ENCODE results near the gene CDH12. TPM values are rescaled to one million over a fixed set of nuclear protein-coding genes. Genes with fewer than 3 reads are reported as not detected.
"Not testable (repeated sequence)": the region's sequence is repeated elsewhere in the genome, so short reads cannot be mapped to it uniquely, and the experiment has no call there.

The CDH12 gene
- total RNA-seq, 1 experiment from 2014 or later: 0.22 TPM

DNA sequence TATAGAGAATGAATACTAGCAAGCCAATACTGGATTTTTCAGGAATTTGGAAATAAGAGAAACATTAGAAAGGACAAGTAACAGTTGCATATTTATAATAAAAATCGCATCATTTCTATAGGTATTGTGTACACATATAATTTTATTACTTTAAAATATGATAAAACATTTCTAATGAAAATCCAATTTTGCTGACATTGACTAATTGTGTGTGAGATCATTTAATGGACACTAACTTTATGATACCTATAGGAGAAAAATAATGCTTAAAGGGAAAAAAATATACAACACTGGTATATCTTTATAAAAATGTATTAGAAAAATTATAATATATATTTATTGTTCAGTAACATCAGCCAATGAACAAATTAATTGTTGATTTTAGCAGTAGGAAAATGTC lies 557.3 kb downstream of the CDH12 start:
- DNase-seq (ENCODE audit: low read depth): no peak

DNA sequence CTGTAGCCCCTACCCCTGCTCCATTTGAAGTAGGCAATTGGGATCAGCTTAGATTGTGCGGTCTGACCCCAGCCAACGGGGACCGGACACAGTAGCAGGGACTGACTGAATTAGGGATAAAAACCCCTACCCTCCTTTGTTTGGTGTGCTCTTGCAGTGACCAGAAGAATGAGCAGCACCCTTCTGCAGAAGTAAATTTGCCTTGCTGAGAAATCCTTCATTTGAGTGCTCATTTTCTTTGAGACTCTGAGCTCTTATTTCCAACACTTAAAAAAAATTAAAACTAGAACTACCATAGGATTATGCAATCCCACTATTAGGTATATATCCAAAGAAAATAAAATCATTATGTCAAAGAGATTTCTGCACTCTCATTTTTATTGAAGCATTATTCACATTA lies 560.0 kb downstream of the CDH12 start:
- DNase-seq (ENCODE audit: low read depth): no peak

DNA sequence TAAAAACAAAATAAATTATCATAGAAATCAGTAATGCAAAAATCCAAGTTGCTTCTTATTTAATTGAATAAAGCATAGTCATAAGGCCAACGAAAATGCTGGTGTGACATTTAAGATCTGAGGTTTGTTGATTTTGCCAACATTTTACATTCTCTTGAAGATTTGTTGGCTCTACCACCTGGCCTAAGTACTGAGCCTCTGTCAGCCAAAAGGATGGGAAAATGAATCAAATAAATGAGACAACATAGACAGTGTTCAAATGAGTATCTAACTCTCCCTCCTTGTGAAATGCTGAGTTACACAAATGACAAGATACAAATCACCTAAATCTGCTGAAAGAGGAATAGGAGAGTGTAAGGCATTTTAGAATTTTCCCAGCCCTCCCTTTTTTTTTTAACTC lies 575.0 kb downstream of the CDH12 start:
- no peak for DNase-seq (ENCODE audit: low read depth)

DNA sequence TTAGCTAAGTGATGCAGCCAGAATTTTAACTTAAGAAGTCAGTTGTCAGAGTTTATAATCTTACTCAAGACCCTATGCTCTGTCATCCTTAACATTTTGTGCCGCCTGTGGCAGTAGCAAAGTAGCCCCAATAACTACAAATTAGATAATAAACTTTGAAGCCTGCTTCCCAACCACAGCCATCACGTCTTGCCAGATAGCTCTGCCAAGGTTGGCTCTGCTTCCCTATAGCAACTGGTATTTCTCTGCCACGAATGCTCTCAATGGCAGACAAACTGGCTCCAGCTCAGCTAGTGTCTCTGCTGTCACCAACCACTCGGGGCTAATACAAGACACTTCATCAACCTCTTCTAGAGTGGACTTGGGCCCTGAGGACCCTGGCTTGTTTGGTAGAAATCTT lies 576.1 kb downstream of the CDH12 start:
- DNase-seq (ENCODE audit: low read depth): no peak

DNA sequence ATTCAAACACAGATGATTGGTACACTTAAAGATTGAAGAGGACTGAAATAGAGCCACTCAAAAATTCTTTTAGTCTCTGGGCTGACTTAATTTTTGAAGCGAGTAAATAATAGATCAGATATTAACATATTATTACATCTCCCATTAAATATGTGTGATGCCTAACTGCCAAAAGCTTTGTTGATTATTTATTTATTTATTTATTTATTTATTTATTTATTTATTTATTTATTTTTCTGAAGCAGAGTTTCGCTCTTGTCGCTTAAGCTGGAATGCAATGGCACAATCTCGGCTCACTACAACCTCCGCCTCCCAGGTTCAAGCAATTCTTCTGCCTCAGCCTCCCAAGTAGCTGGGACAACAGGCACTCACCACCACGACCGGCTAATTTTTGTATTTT lies 587.3 kb downstream of the CDH12 start:
- not testable (repeated sequence) for DNase-seq (ENCODE audit: low read depth)

DNA sequence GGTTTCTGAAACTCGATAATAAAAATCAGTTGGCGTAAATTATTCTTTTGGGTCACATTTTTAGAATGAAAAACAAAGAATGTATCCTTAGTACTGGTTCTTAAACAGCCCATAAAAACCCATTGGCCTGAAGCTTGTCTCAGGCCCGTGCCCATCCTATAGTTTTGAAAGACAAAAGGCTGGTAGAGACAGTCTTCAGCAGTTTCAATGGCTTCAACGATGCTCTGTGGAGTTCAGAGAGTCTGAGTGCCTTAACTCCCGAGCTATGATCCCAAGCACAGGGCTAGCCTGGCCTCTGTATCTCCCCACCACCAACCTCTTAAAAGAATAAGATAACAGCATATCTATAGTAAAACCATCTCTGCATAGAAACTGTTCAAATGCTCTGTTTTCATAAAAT lies 595.0 kb downstream of the CDH12 start:
- no peak for DNase-seq (ENCODE audit: low read depth)

DNA sequence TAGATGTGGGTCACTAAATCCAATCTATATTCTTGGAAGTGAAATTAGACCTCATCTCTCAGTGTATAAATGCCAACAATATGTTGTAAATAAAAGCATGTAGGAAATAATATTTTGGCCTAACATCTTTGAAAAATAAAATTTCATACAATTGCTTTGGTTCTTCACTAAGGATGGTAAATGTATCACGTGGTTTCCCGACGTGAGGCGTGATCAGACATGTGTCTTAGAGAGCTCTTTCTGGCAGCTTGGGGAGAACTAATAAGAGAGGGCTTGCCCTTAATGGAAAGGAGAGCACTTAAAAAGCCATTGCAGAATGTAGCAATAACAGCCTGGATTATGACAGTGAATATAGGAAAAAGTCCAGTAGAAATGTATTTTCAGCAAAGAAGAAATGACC lies 602.6 kb downstream of the CDH12 start:
- no peak for DNase-seq (ENCODE audit: low read depth)

DNA sequence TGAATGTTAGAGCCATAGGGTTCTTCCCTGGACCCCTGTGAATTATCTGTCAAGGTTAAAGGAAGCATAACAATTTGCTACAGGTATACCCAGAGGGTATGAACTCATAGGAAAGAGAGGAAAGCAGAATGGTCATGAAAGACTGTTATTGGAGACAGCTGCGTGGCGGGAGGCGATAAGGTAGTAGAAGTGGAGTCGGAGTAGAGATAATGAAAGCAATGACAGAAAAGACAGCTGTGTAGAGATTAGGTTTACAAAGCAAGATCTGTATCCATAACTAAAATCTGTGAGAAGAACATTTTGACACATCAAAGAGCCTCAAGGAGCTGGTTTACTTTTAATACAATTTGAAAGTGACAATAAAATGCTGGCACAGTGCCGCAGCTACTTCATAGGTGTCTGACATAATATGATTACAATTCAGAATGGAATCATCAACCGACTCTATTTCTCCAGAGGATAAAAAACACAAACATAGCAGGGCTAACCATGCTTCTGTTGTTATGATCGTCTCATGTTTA lies 603.9 kb downstream of the CDH12 start:
- DNase-seq (ENCODE audit: low read depth): no peak

DNA sequence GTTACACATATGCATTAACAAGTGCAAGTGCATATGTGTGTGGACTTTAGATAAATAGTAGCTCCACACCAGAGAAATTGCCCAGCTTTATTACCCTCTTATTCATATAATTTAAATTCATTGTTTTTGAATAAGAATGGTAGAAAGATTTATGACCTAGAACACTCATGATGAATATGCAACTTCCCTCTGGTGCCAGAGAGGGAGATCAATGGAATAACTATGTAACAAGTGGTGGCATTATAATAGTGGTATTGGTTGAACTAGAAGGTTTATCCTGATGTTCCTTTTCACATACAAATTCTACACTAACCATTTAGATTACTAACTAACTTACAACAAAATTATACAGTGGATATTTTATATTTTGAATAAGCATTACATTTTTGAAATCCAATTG lies 607.4 kb downstream of the CDH12 start:
- no peak for DNase-seq (ENCODE audit: low read depth)

DNA sequence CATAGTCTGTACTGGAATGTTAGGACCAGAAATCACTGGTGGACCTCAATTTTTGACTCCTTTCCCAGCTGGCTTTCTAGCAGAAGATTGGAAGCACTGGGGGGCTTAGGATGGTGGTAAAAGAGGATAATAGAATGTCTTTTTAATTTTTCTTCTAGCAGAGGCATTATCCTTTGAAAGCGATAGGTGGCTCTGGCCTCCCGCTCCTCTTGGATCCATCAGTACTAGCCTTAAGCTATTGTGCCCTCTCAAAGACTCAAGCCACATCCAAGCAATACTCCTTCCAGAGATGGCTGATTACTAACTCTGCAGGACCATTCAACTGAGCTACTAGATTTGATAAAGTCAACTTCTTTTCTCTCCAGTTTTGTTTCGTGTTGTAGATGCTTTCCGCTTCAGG lies 610.6 kb downstream of the CDH12 start:
- no peak for DNase-seq (ENCODE audit: low read depth)

DNA sequence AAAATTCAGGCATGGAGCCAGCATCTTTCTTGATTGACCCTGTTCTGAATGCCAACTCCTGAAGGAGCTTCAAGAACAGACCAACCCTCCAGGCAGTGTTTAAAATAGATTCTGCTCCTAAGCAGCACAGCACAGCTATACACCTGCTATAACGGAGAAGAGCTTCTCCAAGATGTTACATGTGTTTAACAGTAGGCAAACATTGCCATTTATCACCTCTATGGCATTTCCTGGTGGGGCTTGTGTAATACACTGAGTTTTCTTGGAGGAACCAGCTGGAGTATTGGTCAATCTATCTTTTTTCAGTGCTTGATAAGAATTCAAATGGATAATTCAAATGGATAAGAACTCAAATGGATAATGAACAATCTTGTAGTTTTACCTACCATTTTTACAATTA lies 615.1 kb downstream of the CDH12 start:
- DNase-seq (ENCODE audit: low read depth): no peak

DNA sequence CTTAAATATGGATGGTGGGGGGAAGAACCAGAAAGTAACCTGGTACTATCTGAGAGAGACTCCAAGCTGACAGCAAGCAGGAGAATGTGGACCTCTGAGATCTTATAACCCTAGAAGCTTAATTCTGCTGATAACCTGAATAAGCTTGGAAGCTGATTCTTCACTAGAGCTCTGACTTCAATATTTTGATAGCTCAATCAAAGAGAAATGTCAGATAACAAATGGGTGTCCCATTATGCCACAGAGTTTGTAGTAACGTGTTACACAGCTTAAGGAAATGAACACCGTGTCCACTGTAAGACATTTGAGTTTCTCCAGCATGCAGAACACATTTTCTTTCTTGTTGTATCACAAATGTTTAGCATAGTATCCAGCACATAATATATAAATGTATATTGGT lies 626.7 kb downstream of the CDH12 start:
- no peak for DNase-seq (ENCODE audit: low read depth)

DNA sequence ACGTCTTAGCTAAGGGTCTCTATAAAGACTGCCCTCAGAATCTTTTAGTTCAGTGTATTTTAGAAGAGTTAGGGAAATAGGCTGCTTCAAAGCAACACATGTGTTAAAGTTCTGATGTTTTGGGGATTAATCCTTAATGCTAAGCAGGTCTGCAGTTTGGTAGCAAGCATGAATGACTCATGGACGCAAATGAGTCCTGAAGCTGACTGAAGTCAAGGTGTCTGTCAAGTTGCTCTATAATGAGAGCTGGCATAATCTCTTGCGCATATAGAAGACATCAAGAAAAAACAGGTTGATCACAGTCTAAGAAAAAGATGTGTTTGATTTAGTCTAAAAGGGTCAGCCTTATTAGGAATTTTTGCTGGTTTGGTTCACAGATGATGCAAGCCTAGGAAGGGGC lies 630.1 kb downstream of the CDH12 start:
- no peak for DNase-seq (ENCODE audit: low read depth)

DNA sequence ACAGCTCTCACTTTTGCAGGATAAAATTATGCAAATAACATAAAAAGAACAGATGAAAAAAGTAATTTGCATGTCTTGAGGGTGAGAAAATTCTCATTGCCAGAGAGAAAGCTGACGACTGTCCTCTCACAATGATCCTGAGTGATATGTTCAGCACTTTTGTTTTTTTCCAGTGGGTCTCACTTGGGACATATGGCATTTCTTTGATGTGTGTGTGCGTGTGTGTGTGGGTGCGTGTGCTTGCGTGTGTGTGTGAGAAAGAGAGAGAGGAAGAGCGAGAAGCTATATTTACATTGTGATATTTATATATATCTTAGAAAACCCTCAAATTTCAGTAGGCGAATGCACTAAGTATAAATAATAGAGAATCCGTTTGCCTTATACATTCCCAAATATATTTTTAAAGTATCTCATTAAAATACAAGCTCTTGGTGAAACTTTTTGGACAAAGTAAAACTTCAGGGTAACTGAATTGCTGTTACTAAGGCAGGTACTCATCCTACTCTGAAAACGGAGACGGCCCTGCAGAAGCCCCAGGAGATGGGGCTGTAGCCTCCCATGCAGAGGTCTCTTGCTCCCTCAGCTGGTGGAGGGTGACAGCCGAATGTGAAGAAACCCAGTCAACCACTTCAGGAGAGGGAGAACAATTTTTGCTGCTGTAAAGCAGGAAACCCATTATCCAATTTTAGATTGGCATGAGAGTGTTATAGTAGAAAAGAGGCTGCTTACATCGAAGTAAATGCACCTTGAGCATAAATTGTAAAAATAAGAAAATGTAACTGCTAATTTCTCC lies 639.2 kb downstream of the CDH12 start:
- not testable (repeated sequence) for DNase-seq (ENCODE audit: low read depth)

DNA sequence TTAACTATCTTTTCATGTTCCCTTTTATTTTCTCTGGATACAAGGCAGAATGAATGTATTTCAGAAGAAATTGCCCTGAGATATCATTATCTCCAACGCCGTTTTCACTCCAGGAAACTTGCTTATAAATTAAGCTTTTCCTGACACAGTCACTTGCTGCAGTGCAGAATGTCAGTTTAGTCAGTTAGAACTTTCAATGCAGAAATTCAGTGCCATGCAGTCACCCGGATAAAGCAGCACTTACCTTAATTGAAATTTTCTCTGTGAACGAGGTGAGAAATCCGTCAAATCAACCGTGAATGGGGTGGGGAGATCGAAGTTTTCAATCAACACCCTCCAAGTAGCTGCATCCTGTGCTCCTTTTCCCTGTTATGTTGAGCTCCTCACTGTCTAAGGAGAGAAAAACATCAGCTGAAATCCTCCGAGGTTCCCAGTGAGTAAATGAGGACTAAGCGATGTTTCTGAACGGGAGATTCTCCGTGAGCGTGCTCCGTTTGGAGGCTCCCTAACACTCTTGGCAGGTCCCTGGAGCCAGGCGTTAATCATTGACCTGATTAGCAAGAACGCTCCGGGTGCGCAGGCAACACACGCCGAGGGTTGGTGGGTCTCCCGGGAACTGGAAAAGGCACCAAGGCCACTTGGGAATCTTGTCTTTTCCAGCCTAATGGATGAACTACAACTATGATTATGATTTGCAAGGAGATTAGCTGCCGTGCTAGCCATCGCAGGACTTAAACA lies 640.7 kb downstream of the CDH12 start:
- DNase-seq (ENCODE audit: low read depth): not testable (repeated sequence)

DNA sequence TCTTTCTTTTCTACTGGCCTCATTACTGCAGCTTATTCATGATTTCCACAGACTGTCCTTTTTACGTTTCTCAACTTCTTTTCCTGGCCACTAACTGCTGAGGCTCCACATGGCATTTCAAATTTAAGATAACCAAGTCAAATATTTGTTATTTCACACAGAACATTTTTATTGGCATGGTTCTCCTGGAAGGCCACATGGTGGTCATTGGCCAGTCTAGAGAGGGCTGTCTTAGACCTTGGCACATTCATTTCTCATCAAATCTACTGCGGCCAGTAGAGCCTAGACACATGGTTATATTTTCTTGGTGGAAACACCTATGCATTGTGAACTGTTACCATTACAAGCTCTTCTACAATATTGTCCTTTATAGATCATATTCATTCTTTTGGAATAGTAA lies 644.7 kb downstream of the CDH12 start:
- not testable (repeated sequence) for DNase-seq (ENCODE audit: low read depth)

DNA sequence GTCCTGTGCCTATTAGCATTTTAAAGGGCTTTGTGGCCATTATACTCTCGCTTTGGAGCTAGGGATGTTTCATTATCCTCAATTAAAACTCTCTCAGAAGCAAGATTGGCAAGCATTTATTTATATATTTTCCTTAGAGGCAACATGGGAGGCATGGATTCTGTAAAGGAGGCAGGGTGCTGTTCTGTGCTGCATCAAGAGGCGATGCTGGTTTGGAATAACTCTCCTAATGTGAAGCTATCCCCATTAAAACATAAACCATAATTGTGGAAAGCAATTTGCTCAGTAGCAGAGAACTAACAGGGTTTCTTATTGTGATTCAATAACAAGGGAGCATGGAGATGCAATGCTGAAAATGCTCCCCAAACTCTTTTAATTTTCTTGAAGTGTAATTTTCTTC lies 664.5 kb downstream of the CDH12 start:
- DNase-seq (ENCODE audit: low read depth): not testable (repeated sequence)

DNA sequence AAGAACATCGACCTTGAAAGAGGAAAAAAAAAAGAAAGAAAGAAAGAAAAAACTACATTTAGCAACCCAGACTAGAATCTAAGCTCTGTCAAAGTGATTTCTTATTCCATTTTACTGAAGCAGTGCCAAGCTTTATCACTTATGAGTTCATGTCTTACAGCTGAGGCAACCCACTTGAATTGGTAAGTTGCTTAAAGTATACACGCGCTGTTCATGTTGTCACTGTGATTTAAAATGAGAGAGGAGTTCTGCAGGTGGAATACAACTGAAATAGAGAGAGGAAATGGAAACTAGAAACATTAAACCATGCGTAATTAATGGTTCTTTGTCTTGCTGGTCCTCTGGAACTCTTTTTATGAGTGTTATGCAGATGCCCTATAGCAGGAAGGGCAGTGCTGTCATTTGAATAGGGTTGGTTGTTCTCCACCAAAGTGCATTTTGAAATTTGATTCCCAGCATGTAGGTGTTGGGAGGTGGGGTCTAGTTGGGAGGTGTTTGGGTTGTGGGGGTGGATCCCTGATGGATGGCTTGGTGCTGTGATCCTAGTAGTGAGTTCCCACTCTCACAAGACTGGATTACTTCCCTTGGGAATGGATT lies 665.4 kb downstream of the CDH12 start:
- DNase-seq (ENCODE audit: low read depth): not testable (repeated sequence)

DNA sequence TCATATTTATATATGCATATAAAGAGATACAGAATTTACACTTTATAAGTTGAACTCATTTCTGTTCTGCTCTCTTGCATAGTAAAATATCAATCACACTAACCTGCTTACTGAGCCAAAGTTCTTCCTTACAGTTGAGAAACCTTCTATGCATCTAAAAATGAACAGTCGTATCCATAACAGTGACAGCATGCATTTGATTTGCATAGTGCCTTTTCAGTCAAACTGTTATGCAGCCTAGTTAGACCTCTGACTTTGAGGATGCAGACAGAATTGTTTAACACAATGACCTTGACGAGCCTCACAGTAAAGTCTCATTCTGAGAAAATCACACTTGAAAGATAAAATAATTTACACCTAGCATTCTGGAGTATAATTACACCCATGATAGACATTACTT lies 683.9 kb downstream of the CDH12 start:
- not testable (repeated sequence) for DNase-seq (ENCODE audit: low read depth)

DNA sequence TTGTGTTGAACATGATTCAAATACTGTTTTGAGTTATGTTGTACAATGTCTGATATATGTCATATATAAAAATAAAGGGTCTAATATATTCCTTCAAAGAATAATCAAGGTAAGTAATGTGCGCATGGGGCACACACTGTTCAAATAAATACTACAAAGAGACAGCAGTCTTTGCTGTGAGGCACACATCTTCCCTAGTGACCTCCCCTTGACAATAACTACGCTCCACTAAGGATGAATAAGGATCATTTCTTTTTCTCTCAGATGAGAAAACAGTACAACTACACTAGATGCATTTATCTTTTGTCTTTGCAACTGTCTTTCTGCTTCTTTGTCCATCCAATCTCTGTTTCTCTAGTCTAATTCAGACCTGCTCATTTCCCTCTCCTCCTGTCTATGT lies 684.4 kb downstream of the CDH12 start:
- not testable (repeated sequence) for DNase-seq (ENCODE audit: low read depth)

DNA sequence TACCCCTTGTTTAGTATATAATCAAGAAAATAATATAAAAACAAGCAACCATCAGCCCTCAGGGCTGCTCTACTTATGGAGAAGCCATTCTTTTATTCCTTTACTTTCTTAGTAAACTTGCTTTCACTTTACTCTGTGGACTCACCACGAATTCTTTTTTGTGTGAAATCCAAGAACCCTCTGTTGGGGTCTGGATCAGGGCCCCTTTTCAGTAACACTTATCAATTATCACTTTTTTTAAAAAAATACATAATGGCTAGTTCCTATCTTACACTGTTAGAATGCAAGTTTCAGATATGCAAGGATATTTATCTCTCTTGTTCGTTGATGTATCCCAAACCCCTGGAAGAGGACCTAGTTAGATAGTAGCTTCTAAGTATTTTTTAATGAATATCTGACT lies 687.2 kb downstream of the CDH12 start:
- DNase-seq (ENCODE audit: low read depth): not testable (repeated sequence)

DNA sequence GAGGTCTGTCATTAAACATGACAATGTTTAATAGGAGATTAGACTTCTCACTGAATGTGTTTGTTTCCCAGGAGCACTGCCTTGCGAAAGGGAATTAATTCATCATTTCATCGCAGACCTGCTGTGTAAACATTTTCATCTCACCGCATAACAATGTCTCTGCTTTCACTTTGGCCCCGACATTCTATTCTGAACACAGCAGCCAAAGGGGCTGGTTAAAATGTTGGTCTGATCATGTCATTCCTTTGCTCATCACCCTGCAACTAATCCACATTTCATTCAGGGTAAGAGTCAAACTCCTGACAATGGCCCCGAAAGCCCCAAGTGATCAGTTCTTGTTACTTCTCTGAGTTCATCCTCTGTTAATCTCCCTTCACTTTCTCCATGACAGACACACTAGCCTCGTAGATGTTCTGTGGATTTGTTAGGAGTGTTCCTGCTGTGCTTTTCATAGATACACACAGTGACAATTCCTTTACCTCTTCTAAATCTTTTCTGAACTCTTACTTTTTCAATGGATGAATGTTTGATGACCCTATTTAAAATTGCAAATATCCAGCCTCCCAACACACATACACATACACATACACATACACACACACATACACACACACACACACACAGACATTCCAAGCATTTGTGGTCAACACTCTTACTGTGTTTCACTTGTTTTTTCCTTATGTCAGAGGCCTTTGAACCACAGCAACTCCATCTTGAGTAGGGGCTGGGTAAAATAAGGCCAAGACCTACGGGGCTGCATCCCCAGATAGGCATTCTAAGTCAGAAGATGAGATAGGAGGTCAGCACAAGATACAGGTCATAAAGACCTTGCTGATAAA lies 688.0 kb downstream of the CDH12 start:
- not testable (repeated sequence) for DNase-seq (ENCODE audit: low read depth)

All from M059J (cell line).